Muscle of arm (tissue), 14 donors: ENCODE results near the gene KPNA3. TPM values are rescaled to one million over a fixed set of nuclear protein-coding genes. Genes with fewer than 3 reads are reported as not detected.
"Not testable (repeated sequence)": the region's sequence is repeated elsewhere in the genome, so short reads cannot be mapped to it uniquely, and the experiment has no call there.

Source experiments
- DNase-seq: peaks from one replicate; pipeline ENCODE4 v3.0.0-alpha.2; 2013
- long read RNA-seq, 11 donors: transcript quantifications; one replicate each; lab custom pipeline, GENCODE V29; 2026
- polyA plus RNA-seq, 12 donors: library from polyadenylated mRNA; unstranded; fragments of 120-200 nt; gene quantifications; one replicate each; pipeline ENCODE4 v1.2.1, GENCODE V29; 2013; ENCODE audit not compliant: insufficient read length in 12 of 12

Gene KPNA3
- 10 to 100 TPM; 32.7 to 94.0 (median 43.4) TPM for polyA plus RNA-seq
- long read RNA-seq, donor 1, full-length matches to known transcripts, result 3 of 3 reads
- long read RNA-seq, donor 1, partial matches to known transcripts, result 0 of 3 reads
- long read RNA-seq, donor 1, other reads (novel, unspliced or antisense), result 0 of 3 reads
- long read RNA-seq, donor 2, full-length matches to known transcripts, result 14 of 14 reads
- long read RNA-seq, donor 2, partial matches to known transcripts, result 0 of 14 reads
- long read RNA-seq, donor 2, other reads (novel, unspliced or antisense), result 0 of 14 reads
- long read RNA-seq, donor 3, full-length matches to known transcripts, result 3 of 3 reads
- long read RNA-seq, donor 3, partial matches to known transcripts, result 0 of 3 reads
- long read RNA-seq, donor 3, other reads (novel, unspliced or antisense), result 0 of 3 reads
- long read RNA-seq, donor 4, full-length matches to known transcripts, result 8 of 8 reads
- long read RNA-seq, donor 4, partial matches to known transcripts, result 0 of 8 reads
- long read RNA-seq, donor 4, other reads (novel, unspliced or antisense), result 0 of 8 reads
- long read RNA-seq, donor 5, full-length matches to known transcripts, result 10 of 29 reads
- long read RNA-seq, donor 5, partial matches to known transcripts, result 19 of 29 reads
- long read RNA-seq, donor 5, other reads (novel, unspliced or antisense), result 0 of 29 reads
- long read RNA-seq, donor 6, full-length matches to known transcripts, result 4 of 4 reads
- long read RNA-seq, donor 6, partial matches to known transcripts, result 0 of 4 reads
- long read RNA-seq, donor 6, other reads (novel, unspliced or antisense), result 0 of 4 reads
- long read RNA-seq, donor 7, full-length matches to known transcripts, result 6 of 6 reads
- long read RNA-seq, donor 7, partial matches to known transcripts, result 0 of 6 reads
- long read RNA-seq, donor 7, other reads (novel, unspliced or antisense), result 0 of 6 reads
- long read RNA-seq, donor 8, full-length matches to known transcripts, result 6 of 6 reads
- long read RNA-seq, donor 8, partial matches to known transcripts, result 0 of 6 reads
- long read RNA-seq, donor 8, other reads (novel, unspliced or antisense), result 0 of 6 reads
- long read RNA-seq, donor 9, full-length matches to known transcripts, result 1 of 1 reads
- long read RNA-seq, donor 9, partial matches to known transcripts, result 0 of 1 reads
- long read RNA-seq, donor 9, other reads (novel, unspliced or antisense), result 0 of 1 reads
- long read RNA-seq, donor 10, full-length matches to known transcripts, result 12 of 26 reads
- long read RNA-seq, donor 10, partial matches to known transcripts, result 14 of 26 reads
- long read RNA-seq, donor 10, other reads (novel, unspliced or antisense), result 0 of 26 reads
- long read RNA-seq, donor 11, full-length matches to known transcripts, result 10 of 10 reads
- long read RNA-seq, donor 11, partial matches to known transcripts, result 0 of 10 reads
- long read RNA-seq, donor 11, other reads (novel, unspliced or antisense), result 0 of 10 reads

GRCh38 chr13:49792550-49793324, at the start of gene KPNA3:
Gene KPNA3, minus strand, starts transcription at chr13:49792682. Its CDS starts 176 bp downstream, at chr13:49792506.
- peak; percentile 97 for DNase-seq

GRCh38 chr13:49841964-49842363, 49.5 kb upstream of the KPNA3 start:
- no peak for DNase-seq

- DNase-seq, result no peak
These were observed 48.2 kb upstream of the KPNA3 start for GRCh38 chr13:49840675-49841074.

GRCh38 chr13:49840266-49840665, 47.8 kb upstream of the KPNA3 start:
- DNase-seq, result no peak

GRCh38 chr13:49838989-49839388, 46.5 kb upstream of the KPNA3 start:
- no peak for DNase-seq

- DNase-seq, result no peak
These were observed 44.0 kb upstream of the KPNA3 start for GRCh38 chr13:49836516-49836915.

GRCh38 chr13:49833402-49833801, 40.9 kb upstream of the KPNA3 start:
- DNase-seq, result no peak

GRCh38 chr13:49831455-49831854, 39.0 kb upstream of the KPNA3 start:
- no peak for DNase-seq

- DNase-seq, result no peak
These were observed 38.2 kb upstream of the KPNA3 start for GRCh38 chr13:49830721-49831120.

GRCh38 chr13:49829715-49830114, 37.2 kb upstream of the KPNA3 start:
- DNase-seq, result no peak

GRCh38 chr13:49828453-49828852, 36.0 kb upstream of the KPNA3 start:
- no peak for DNase-seq

- no peak for DNase-seq
These were observed 35.4 kb upstream of the KPNA3 start for GRCh38 chr13:49827891-49828290.

GRCh38 chr13:49827336-49827735, 34.9 kb upstream of the KPNA3 start:
- DNase-seq, result no peak

- DNase-seq, result no peak
These were observed 28.9 kb upstream of the KPNA3 start for GRCh38 chr13:49821216-49822009.

GRCh38 chr13:49820591-49821215, 28.2 kb upstream of the KPNA3 start:
- DNase-seq, result no peak

- not testable (repeated sequence) for DNase-seq
These were observed 23.6 kb upstream of the KPNA3 start for GRCh38 chr13:49816047-49816446.

GRCh38 chr13:49814551-49815270, 22.2 kb upstream of the KPNA3 start:
- DNase-seq, result no peak

GRCh38 chr13:49812812-49813211, 20.3 kb upstream of the KPNA3 start:
- DNase-seq, result no peak

GRCh38 chr13:49811527-49811908, 19.0 kb upstream of the KPNA3 start:
- DNase-seq, result no peak
